HL-60 (cell line): Measurements from ENCODE around the gene CKAP2L.

ENCODE experiments used
- DNase-seq, 2 experiments: peaks; one replicate each; pipeline ENCODE4 v3.0.0-alpha.2; 2010 to 2020; ENCODE audit warnings: low read depth in 1 of 2, low spot score in 1 of 2
- H3K27ac ChIP-seq: fragments of 250-450 bp; sonication (Bioruptor Pico); replicated peaks from 2 replicates; pipeline ENCODE4 v1.5.1; 2020; ENCODE audit warnings: mild to moderate bottlenecking, moderate library complexity
- H3K27me3 ChIP-seq: fragments of 250-450 bp; sonication (Bioruptor Pico); 2 replicates; pipeline ENCODE4 v1.5.1; 2021; ENCODE audit warnings: mild to moderate bottlenecking, moderate library complexity; ENCODE audit not compliant: insufficient read depth, poor library complexity, severe bottlenecking
- H3K4me3 ChIP-seq: replicated peaks from 2 replicates; pipeline ENCODE4 v1.5.1; 2011; ENCODE audit warnings: mild to moderate bottlenecking, control low read depth, low read length; ENCODE audit not compliant: insufficient read depth
- CTCF ChIP-seq: IDR thresholded peaks from one replicate; pipeline ENCODE4 v1.5.1; 2011; ENCODE audit warnings: low read length, control low read depth, inconsistent platforms; ENCODE audit not compliant: insufficient read depth
- GABPA ChIP-seq: IDR thresholded peaks from 2 replicates; pipeline ENCODE4 v1.6.1; 2012; ENCODE audit warnings: low read depth
- POLR2AphosphoS5 ChIP-seq: IDR thresholded peaks from 2 replicates; pipeline ENCODE4 v1.6.1; 2012; ENCODE audit warnings: low read depth
- REST ChIP-seq: IDR thresholded peaks from 2 replicates; pipeline ENCODE4 v1.6.1; 2012; ENCODE audit warnings: low read depth; ENCODE audit not compliant: insufficient replicate concordance
- SPI1 ChIP-seq: IDR thresholded peaks from 2 replicates; pipeline ENCODE4 v1.6.1; 2012; ENCODE audit warnings: low read depth, mild to moderate bottlenecking, borderline replicate concordance

Gene CKAP2L

GRCh38 chr2:112755444-112755843, 9.0 kb downstream of the CKAP2L start:
- no peak for DNase-seq
- no peak overlapping the region for H3K4me3 ChIP-seq
- peak overlapping the region; percentile 65 for H3K27ac ChIP-seq
- no peaks in the 10 kb centered on the region for H3K27me3 ChIP-seq
- TF ChIP-seq REST (no peak), GABPA (no peak), SPI1 (no peak), POLR2AphosphoS5 (no peak), CTCF (no peak)

- TF ChIP-seq SPI1 (peak; percentile 95), GABPA (no peak)
- H3K4me3 ChIP-seq: no peak overlapping the region
- H3K27me3 ChIP-seq: no peaks in the 10 kb centered on the region
- peak overlapping the region; percentile 65 for H3K27ac ChIP-seq
- peak; percentile 35 to 87 for DNase-seq
Observed at GRCh38 chr2:112754564-112754963, 9.8 kb downstream of the CKAP2L start.

GRCh38 chr2:112752667-112753066, 11.7 kb downstream of the CKAP2L start:
- TF ChIP-seq GABPA (no peak), POLR2AphosphoS5 (no peak), REST (no peak), CTCF (no peak), SPI1 (no peak)
- Histone ChIP-seq H3K27me3 (no peaks in the 10 kb centered on the region), H3K27ac (no peak overlapping the region), H3K4me3 (no peak overlapping the region)
- no peak for DNase-seq

GRCh38 chr2:112751451-112752197, 12.8 kb downstream of the CKAP2L start:
- Histone ChIP-seq H3K27ac (no peak overlapping the region), H3K4me3 (no peak overlapping the region), H3K27me3 (no peaks in the 10 kb centered on the region)
- TF ChIP-seq GABPA (no peak), REST (no peak), POLR2AphosphoS5 (no peak), CTCF (no peak), SPI1 (no peak)
- no peak for DNase-seq
